Measurements from ENCODE around the gene APH1A.

DNA sequence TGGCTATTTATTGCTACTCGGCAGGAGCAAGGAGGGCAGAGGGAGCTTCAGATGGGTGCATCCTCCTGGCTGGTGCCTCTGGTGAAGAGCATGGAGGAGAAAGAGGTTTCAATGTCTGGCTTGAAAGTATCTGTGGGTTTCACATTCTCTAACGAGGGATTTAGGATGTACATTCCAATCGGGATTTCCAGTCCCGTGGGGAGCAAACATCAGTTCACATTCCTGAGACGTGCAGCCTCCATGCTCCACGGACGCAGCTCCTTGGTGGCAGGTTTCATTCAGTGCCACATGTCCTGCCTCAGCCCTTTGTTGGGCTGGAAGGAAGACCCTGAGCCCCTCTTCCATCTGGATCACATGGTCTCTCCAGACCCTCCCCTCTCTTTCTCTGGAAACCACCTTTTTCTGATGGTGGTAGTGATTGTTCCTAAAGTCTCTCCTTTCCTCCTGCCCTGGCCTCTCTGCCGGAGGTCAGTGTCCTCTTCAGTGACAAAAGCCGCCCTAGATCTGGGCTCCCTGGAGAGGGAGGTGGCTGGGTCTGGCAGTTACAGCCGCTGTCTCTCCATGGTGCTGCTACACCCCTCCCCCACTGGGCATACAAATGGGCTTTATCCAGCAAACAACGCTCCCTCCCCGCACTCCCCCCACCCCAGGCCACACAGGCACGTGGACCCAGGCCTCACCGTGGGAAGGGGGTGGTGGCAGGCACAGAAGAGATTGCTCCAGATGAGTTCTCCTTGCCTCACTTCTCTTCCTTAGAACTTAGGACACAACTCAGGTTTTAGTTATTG is 12.1 kb downstream of the APH1A start:
- TF ChIP-seq POLR2A (IDR thresholded peaks at IDR 0.05) (no peak), CTCF (IDR thresholded peaks at IDR 0.05 in 4 of 5, conservative IDR thresholded peaks at IDR 0.05 in 1 of 5) (no peak)
